Medulla oblongata (tissue), 1 donor: Measurements from ENCODE around the gene ZNF610.
"Not testable (repeated sequence)": the region's sequence is repeated elsewhere in the genome, so short reads cannot be mapped to it uniquely, and the experiment has no call there.

Source experiments
- DNase-seq: peaks from one replicate; pipeline ENCODE4 v3.0.0-alpha.2; 2015; ENCODE audit errors: extremely low spot score

ZNF610 gene

DNA sequence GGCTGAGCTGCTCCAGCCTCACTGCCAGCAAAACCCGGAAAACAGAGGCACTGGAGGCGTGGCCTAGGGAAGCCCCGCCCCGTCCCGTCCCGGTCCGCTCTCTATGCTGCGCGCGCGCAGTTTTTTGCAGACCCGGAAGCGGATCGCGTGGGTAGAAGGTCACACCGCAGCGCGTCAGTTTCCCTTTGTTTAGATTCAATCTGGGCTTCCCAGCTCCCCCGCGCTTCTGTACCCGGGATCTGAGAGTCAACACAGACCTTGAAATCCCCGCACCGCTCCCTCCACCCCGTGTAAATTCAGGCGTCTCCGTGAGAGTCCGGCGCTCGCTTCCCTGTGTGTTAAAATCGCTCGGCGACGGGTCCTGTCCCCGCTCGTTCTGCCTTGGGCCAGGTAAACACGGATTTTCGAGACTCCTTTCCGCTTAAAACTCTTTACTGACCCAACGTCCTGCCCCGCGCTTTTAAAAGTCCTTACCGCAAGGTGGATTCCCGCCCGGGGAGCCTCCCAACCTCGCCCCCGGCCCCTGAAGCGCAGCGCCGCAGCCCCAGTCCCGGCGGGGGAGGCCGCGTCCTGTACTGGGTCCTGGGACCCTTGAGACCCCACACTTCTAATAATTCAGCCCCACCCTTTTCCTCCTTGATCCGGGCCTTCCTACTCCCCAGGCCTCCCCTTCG, at the start of gene ZNF610:
Gene ZNF610, plus strand, starts transcription at position 127 of the 674 bp plus-strand sequence. CDS start 12,930 bp downstream, outside the sequence.
- DNase-seq = peak; percentile 93

DNA sequence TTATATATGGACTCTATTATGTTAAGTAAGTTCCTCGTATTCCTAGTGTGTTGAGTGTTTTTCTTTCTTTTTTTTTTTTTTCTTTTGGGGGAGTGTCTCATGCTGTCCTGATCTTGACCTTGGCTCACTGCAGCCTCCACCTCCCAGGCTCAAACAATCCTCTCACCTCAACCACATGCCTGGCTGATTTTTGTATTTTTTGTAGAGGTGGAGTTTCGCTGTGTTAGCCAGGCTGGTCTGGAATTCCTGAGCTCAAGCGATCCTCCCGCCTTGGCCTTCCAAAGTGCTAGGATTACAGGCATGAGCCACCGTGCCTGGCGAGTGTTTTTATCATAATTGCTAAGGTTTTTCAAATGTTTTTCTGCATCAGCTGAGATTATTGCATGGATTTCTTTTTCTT, 49.8 kb upstream of the ZNF610 start:
- DNase-seq = no peak

DNA sequence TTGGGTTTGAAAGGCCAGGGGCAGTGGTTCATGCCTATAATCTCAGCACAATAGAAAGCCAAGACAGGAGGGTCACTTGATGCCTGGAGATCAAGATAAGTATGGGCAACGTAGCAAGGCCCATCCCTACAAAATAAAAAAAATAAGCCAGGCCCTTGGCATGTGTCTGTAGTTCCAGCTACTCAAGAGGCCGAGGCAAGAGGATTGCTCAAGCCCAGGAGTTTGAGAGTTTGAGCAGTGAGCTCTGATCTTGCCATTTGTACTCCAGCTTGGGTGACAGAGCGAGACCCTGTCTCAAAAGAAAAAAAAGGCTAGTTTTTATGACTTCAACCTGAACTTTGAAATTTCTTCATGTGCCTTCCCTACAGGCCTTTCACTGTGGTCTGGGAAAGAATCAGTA, 44.3 kb upstream of the ZNF610 start:
- no peak for DNase-seq

DNA sequence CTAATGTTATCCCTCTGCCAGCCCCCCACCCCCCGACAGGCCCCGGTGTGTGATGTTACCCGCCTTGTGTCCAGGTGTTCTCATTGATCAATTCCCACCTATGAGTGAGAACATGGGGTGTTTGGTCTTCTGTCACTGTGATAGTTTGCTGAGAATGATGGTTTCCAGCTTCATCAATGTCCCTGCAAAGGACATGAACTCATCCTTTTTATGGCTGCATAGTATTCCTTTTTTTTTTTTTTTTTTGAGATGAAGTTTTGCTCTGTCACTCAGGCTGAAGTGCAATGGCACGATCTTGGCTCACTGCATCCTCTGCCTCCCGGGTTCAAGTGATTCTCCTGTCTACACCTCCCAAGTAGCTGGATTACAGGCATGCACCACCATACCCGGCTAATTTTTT, 43.1 kb upstream of the ZNF610 start:
- DNase-seq = not testable (repeated sequence)

DNA sequence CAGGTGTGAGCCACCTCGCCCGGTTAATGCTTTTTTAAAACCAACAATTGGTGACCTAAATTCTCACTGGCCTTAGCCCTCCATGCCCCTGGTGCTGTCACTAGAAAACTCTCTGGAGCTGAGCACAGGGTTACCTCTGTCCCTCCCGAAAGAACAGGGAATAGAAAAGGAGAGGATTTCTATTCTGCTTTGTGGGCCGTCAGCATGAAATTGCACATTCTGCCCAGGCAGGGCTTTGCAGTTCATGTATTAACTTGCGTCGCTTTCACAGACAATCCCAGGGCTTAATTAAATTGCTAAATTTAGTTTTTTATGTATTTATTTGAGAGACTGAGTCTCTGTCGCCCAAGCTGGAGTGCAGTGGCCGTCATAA, 39.7 kb upstream of the ZNF610 start:
- DNase-seq = no peak

DNA sequence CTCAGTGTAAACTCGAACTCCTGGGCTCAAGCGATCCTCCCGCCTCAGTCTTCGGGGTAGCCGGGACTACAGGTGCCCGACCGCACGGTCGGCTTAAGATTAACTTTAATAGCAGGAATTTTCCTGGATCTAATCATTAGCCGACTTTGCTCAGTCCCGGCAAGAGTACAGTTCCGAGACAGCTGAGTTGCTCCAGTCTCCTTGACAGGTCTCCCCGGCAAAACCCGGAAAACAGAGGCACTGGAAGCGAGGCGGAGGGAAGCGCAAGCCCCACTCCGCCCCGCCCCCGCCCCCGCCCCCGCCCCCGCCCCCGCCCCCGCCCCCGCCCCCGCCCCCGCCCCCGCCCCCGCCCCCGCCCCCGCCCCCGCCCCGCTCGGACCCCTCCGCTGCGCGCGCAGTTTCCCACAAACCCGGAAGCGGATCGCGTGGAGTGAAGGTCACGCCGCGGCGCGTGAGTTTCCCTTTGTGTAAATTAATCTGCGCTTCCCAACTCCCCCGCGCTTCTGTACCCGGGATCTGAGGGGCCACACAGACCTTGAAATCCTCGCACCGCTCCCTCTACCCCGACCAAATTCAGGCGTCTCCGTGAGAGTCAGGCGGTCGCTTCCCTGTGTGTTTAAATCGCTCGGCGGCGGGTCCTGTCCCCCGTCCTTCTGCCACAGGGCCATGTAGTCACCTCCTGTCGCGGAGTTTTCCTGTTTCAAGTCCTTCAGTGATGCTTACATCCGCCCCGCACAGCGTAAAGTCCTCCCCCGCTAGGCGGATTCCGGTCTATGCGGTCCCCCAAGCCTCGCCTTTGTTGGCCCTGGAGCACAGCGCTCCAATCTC, 39.1 kb upstream of the ZNF610 start, which contains the start of gene ZNF480:
Gene ZNF480, plus strand, starts transcription at position 397 of the 828 bp plus-strand sequence. CDS start 3,244 bp downstream, outside the sequence.
- DNase-seq = peak; percentile 87

DNA sequence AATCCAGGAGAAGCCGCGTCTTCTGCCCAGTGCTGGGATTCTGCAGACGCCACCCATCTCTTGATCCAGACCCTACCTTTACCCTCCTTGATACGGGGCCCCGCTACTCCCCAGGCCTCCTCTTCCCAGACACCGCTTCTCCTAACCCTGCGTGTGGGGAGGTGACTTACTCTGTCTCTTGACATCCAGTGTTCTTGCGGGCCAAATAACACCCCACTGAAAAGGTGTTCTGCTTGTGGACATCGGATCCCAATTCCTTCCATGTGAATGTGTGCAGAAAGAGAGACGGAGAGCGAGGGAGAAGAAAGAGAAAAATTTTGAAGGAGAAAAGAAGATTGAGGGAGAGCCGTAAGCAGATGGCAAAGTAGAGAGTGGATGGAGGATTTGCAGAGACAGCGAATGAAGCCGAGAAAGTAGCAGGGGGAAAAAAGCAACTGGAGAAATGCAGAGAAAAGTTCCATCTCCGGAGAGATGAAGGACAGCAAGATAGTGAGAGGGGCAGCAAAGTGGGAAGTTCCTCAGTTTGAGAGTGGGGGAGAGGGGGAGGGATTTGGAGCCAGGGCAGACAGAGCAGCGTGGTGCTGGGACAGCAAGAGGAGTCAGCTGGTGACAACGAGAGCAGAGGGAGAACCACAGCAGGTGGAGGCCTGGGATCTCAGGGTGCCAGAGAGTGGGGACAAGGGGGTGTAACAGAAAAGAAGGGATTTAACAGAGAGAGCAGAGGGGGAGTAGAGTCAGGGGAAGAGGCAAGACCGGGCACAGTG, 38.3 kb upstream of the ZNF610 start:
- DNase-seq = peak; percentile 3

DNA sequence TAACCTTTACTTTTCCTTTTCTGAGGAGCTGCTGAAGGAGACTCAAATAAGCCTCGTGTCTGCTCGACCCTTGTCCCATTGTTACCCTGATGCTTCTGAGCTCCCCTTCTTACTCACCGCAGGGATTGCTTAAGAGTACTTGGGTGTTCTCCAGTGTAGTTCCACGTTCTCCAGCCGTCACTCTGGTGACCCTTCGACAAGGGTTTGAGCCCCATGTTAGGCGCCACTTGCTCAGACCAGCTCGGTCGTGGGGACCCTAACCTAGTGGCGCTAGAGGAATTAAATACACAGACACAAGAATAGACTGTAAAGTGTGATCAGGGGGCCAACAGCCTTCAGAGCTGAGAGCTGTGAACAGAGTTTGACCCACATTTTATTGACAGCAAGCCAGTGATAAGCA, 28.8 kb upstream of the ZNF610 start:
- no peak for DNase-seq

DNA sequence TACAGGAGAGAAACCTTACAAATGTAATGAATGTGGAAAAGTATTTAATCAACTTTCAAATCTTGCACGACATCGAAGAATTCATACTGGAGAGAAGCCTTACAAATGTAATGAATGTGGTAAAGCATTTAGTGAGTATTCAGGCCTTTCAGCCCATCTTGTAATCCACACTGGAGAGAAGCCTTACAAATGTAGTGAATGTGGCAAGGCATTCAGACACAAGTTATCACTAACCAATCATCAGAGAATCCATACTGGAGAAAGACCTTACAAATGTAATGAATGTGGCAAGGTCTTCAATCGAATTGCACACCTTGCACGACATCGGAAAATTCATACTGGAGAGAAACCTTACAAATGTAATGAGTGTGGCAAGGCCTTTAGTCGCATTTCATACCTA, 13.6 kb upstream of the ZNF610 start:
- no peak for DNase-seq

DNA sequence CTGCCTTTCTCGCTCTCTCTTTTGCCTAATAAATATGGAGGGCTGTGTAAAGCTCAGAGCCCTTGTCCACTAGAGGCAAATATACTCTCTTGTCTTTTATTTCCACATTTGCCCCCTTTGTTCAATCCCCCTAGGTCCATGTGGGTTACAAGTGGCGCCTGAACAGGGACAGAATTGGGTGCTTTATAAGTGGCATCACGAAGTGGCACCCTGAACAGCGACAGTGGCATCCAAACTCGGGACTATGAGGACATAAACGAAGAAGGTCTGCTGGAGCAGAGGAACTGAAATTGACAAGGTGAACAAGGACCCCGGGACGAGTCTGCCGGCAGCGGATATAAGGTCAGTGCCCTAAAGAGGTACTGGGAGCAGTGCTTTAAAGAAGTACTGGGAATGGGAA, 4.3 kb upstream of the ZNF610 start:
- DNase-seq = no peak

DNA sequence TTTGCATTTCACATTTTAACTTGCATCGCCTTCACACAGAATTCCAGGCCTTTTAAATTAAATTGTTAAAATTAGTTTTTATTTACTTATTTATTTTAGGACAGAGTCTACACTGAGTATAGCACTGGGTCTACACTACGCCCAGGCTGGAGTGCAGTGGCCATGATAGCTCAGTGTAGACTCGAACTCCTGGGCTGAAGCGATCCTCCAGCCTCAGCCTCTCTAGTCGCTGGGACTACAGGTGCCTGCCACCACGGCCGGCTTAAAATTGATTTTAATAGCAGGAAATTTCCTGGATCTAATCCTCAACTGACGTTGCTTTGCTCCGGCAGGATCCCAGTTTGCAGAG, 301 bp upstream of the ZNF610 start:
- no peak for DNase-seq

DNA sequence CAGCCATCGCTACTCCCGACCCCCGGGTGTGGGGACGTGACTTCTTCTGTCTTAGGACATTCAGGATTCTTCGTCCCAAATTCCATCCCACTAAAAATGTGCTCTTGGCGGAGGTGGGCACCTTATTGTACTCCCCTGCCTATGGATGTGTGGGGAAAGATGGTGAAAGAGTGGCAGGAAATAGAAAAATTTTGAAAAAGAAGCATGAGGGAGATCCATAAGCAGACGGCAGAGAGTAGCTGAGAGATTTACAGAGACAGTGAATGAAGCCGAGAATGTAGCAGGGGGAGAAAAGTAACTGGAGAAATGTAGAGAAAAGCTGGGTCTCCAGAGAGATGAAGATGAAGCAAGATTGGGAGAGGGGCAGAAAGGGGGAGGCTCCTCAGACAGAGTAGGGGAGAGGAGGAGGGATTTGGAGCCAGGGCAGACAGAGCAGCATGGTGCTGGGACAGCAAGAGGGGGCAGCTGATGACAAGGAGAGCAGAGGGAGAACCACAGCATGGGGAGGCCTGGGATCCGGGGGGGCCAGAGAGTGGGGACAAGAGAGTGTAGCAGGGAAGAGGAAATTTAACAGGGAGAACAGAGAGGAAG, 843 bp downstream of the ZNF610 start:
- no peak for DNase-seq

DNA sequence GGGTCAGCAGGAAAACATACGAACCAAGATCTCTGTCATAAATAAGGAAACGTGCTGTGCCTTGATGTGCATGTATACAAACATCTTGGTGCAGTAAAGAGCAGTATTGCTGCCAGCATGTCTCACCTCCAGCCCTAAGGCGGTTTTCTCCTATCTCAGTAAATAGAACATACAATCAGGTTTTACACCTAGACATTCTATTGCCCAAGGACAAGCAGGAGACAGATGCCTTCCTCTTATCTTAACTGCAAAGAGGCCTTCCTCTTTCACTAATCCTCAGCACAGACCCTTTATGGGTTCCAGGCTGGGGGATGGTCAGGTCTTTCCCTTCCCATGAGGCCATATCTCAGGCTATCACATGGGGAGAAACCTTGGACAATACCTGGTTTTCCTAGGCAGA, 3.0 kb downstream of the ZNF610 start:
- DNase-seq = not testable (repeated sequence)

DNA sequence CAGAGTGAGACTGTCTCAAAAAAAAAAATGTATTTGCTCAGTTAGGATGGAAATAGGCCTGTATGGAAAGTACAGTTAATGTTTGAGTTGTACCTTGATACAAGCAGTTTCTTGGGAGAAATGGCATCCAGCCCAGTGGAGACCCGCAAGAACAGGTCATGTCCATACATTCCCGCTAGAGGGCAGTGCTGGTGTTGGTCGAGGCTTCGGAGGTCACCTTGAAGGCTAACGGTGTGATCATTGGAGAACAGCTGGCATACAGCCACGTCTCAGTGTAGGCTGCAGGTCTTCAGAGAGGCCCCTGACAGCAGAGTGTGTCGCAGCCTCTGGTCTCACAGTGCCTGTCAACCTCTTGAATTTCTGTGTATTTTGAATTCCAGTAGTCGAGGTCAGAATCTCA, 7.5 kb downstream of the ZNF610 start:
- DNase-seq = peak; percentile 62

DNA sequence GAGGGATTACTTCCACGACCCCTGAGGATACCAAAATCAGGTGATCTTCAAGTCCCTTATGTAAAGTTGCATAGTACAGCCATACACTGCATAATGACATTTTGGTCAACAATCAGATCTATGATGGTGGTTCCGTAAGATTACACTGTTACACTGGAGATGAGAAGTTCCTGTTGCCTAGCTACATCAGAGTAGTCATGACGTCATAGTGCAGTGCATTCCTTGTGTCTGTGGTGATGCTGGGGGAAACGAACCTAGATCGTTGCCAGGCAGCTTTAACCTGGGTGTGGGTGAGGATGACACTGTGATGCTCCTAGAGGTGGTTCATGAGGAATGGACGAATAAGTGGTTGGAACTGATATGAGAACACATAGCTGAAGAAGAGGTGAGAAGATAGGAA, 9.1 kb downstream of the ZNF610 start:
- DNase-seq = no peak

DNA sequence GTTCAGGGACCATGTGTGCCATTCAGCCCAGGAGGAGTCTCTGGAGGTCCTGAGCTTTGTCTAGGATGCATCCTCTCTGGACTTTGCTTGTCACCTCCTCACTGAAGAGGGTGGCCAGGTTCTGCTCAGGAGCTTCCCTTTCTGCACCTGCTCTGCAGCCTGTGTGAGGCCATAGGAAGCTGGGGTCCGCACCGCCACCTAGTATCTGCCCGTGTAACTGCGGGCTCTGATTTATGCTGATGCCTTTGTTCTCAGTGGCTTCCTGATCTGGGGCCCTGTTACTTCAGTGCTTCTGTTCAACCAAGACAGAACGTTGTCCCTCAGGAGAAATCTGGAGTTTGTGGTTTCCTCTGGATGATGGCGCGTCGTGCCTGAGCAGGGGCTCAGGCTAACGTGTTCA, 15.5 kb downstream of the ZNF610 start:
- no peak for DNase-seq

DNA sequence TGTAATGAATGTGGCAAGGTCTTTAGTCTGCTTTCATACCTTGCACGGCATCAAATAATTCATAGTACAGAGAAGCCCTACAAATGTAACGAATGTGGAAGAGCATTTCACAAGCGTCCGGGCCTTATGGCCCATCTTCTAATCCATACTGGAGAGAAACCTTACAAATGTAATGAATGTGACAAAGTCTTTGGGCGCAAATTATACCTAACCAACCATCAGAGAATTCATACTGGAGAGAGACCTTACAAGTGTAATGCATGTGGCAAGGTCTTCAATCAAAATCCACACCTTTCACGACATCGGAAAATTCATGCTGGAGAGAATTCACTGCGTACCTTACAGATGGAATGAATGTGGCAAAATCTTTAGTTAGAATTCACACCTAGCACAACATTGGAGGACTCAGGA, 30.4 kb downstream of the ZNF610 start:
- no peak for DNase-seq

DNA sequence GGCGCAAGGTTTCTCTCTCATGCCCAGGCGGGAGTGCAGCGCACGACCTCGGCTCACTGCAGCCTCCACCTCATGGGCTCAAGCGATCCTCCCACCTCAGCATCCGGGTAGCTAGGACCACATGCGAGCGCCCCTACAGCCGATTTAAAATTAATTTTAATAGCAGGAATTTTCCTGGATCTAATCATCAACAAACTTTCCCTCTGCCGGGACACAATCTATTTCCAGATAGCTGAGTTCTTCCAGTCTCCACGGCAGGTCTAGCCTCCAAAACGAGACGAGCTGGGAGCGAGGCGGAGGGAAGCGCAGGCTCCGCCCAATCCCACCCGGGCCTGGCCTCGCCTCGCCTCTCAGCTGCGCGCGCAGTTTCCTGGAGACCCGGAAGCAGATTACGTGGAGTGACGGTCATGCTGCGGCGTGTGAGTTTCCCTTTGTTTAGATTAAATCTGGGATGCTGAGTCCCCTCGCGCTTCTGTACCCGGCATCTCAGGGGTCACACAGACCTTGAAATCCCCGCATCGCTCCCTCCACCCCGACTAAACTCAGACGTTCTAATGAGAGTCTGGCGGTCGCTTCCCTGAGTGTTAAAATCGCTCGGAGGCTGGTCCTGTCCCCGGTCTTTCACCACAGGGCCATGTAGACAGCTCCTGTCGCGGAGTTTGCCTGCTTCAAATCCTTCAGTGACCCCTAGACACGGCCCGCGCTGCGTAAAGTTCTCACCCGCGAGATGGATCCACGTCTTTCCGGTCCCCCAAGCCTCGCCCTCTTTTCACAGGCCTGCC, 33.7 kb downstream of the ZNF610 start, which contains the start of gene ZNF880:
Gene ZNF880, plus strand, starts transcription at position 365 of the 782 bp plus-strand sequence. Its CDS starts 43 bp downstream, at position 408.
- DNase-seq = peak; percentile 96

DNA sequence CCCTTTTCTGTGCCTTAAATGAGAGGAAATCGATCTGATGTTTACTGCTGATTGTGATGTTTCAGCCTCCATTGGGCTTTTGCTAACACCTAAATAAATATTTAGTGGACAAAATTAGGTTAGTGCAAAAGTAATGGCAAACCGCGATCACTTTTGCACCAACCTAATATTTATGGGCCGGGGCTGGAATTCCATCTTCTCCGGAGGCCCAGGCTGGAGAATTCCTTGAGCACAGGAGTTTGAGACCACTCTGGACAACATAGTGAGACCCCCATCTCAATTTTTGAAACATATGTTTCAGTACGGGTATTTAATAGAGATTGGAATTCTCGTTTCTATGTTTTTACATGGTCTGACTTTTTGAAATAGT, 34.3 kb downstream of the ZNF610 start:
- no peak for DNase-seq

DNA sequence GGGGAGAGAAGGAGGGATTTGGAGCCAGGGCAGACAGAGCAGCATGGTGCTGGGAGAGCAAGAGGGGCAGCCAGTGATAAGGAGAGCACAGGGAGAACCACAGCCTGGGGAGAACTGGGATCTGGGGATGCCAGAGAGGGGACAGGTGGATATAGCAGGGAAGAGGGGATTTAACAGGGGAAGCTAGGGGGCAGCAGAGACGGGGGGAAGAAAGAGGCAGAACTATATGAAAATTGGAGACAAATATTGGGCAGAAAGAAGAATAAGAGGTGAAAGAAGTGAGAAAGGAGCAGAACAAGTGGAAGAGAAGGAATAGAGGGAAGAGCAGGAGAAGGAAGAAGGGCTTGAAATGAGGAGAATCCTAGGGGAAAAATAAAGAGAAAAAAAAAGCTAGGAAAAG, 55.1 kb downstream of the ZNF610 start:
- DNase-seq = no peak
